GM19467 (cell line): ENCODE measurements around the gene CNTRL.
"Not testable (repeated sequence)": the region's sequence is repeated elsewhere in the genome, so short reads cannot be mapped to it uniquely, and the experiment has no call there.

Experiments used
- ATAC-seq: cut with Tn5 transposase; IDR thresholded peaks from one replicate; pipeline ENCODE4 v1.9.1; 2021; ENCODE audit warnings: mild to moderate bottlenecking, moderate library complexity; ENCODE audit not compliant: unreplicated experiment

Gene CNTRL

GRCh38 chr9:121074370-121075250, at the start of gene CNTRL:
CNTRL (plus strand) TSS chr9:121074955; CDS start chr9:121088327, 13,372 bp downstream.
- ATAC-seq = peak; percentile 59

DNA sequence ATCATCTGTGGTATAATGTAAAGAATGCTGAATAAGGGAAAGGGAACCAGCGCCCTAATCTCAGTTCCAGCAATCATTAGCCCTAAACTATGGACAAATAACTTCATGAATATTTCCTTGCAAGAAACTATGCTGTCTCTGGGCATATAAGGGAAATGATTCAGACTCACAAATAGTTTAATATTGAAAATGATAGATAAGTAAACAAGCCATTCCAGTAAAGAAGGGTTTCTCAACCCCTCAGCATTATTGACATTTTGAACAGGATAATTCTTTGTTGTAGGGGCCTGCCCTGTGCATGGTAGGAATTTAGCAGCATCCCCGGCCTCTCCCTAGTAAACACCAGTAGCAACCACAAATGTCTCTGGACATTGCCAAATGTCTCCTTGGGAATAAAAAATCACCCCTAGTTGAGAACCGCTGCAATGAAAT, 48.5 kb upstream of the CNTRL start:
- no peak for ATAC-seq

DNA sequence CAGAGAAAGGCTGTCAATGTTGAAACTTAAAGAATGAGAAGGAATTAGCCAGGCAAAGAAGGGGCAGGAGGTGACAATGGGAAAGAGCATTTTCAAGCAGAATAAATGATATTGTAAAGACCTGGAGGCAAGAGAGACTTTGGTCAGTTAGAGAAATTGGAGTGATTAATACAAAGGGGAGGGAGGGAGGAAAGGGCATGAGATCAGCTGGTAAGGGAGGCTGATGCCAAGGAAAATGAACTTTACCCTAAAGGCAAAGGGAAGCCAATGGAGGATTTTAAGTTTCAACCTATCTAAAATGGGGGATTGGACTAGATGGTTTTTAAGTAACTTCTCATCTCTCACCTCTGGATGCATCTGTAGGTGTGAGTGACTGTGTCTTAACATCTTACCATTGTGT, 48.0 kb upstream of the CNTRL start:
- no peak for ATAC-seq

- not testable (repeated sequence) for ATAC-seq
Measured at GRCh38 chr9:121028285-121028684, 46.5 kb upstream of the CNTRL start.

DNA sequence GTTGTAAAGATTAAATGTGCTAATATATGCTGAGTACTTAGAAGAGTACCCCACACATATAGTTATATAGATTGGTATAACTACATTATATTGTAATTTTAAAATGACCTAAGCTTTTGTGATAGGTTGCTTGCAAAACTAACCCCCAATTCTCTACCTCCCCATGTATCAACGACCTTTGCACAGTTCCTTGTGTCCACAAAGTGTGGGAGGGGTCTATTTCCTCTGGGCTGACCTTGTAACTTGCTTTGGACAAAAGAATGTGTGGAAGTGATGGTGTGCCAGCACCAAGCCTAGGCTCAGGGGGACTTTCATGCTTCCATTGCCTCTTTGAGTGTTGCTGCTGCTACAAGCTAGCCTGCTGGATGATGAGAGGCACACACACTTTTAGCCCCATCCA, 45.3 kb upstream of the CNTRL start:
- no peak for ATAC-seq

GRCh38 chr9:121034529-121034928, 40.2 kb upstream of the CNTRL start:
- no peak for ATAC-seq

- not testable (repeated sequence) for ATAC-seq
Measured at GRCh38 chr9:121035717-121036116, 39.0 kb upstream of the CNTRL start.

GRCh38 chr9:121038362-121038761, 36.4 kb upstream of the CNTRL start:
- ATAC-seq = no peak

DNA sequence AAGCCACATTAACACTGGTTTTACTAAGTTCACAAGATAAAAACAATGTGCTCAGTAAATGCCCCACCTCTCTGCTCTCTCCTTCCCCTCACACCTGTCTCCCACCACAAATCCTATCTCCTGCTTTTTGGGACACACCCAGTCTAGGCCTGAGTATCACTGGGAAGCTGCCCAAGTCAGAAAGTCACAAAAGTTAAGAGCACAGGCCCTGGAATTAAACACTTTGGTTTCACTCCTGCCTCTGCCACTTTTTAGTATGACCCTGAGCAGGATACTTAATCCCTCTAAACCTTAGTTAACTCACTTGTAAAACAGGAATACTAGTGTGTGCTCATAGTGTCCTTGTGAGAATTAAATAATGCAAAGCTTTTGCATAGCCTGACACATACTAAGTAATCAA, 36.0 kb upstream of the CNTRL start:
- no peak for ATAC-seq

DNA sequence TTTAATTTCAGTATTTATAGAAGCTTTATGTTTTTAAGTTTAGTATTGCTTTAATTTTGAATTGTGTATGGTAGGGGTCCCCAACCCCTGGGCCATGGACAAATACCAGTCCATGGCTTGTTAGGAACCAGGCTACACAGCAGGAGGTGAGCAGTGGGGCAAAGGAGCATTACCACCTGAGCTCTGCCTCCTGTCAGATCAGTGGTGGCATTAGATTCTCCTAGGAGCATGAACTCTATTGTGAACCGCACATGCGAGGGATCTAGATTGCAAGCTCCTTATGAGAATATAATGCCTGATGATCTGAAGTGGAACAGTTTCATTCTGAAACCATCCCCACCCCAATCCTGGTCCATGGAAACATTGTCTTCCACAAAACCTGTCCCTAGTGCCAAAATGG, 26.6 kb upstream of the CNTRL start:
- no peak for ATAC-seq

DNA sequence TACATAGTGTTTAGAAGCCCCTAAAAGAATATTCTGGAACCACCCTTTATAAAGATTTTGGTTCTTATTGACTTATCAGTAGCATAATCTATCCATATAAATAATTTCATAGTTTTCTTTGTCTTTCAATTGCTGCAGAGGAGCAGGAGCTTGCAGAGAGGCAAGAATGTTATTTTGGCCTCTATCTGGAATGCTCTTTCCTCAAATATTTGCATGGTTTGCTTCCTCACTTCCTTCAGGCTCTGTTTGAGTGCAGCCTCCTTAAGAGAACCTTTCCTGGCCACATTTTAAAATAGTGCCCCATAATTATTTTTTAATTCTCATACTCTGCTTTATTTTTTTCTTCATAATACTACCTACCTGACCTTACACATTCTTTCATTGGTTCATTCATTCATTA, 26.1 kb upstream of the CNTRL start:
- ATAC-seq = no peak

DNA sequence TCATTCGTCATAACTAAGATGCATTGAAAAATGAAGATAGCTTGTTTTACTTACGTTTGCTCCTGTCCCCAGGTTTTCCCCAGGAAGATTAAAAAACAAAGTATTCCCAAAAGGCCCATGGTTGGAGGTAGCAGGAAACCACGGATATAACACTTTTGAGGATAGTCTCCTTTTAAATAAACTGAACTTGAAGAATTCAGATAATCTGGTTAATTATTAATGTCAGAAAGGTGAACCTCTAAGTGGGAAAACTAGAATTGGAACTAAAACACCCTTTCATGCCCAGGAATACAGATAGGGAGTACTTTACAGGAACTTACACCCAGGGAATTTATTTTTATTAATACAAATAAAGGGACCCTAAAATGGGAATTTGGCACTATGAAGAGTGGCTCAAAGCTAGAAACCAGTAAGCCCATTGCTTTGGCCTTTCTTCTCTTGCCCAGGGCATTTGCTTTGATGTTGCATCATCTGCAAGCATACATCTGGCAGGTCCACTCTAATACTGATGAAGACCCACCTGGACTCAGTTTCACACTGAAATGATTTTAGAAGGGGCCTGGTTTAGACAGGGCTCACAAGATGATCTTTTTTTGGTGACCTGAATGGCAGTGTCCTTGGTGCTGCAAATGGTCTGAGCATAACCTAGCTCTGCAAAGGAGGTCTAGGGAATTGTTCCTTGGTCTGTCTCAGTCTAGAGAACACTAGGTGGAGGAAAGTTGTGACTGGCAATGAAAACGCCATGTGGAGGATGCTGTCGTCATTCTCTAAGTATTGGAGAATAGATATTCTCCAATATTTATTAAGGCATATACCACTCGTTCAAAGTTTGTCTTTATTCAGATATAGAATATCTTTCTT, 24.4 kb upstream of the CNTRL start, which contains the start of gene C5:
TSS of gene C5 (minus strand) at position 148 of the 861 bp plus-strand sequence. CDS start at position 119, 29 bp downstream.
- ATAC-seq = no peak

DNA sequence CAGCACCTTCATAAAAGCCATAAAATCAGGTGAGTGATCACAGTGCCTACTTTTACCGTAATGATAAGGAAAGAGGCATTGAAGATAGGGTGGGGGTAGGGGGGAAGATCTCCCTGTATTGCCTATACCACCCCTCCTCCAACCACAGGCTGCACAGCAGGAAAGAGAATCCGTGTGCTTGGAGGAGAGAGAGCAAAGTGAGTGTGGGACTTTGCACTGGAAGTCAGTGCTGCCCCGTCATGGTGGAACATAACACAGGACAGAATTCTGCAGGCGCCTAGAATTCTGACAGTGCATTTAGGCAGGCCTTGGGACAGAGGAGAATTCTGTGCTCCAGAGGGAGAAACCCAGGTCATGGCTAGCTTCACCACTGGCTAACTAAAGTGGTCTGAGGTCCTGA, 21.2 kb upstream of the CNTRL start:
- no peak for ATAC-seq

DNA sequence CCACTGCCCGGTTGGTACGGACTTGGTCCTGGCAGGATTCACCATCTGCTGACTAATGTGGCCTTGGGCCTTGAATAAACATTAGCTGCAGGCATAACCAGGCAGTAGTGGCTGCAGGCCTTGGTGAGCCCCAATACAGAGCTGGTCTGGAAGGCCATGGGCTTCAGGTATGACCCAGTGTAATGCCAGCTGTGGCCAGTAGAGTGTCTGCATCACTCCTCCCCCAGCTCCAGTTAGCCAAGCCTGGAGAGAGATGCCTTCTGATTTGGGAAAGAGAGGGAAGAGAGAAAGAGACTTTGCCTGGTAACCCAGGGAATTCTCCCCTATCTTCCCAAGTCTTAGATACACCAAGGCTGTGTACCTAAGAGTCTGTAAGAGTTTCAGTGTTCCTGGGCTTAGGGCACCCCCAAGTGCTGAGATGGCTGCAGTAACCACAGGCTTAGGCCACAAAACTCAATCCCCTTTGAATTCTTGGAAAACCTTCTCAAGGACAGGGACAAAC, 19.1 kb upstream of the CNTRL start:
- ATAC-seq = no peak

GRCh38 chr9:121057821-121058220, 16.9 kb upstream of the CNTRL start:
- no peak for ATAC-seq

GRCh38 chr9:121059513-121059912, 15.2 kb upstream of the CNTRL start:
- no peak for ATAC-seq

DNA sequence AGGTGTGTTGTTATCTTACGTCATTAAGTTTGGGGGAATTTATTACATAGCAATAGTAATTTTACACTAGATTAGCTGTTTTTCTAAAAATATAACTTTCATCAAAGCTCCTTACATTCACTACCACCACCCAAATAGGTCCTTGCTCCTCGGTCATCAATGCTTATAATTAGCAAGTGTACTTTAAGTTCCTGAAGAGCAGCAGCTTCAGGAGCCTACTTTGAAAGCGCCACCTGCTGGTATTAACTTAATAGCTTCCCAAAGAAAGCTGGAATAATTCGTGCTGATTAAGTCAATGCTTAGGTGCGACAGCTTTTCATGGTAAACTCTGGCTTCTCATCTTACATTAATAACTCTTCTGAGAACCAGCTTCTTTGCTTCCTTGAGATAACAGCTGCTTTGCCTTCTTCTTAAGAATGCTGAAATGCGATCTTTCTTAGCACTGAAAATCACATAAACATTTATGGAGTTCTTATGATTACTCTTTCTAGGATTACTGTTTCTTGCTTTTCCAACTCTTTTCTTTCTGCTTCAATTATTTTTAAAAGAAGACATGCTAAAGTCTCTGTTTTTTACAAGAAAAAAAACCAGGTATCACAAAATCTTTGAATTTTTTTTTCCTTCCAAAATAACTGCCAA, 14.6 kb upstream of the CNTRL start:
- no peak for ATAC-seq

DNA sequence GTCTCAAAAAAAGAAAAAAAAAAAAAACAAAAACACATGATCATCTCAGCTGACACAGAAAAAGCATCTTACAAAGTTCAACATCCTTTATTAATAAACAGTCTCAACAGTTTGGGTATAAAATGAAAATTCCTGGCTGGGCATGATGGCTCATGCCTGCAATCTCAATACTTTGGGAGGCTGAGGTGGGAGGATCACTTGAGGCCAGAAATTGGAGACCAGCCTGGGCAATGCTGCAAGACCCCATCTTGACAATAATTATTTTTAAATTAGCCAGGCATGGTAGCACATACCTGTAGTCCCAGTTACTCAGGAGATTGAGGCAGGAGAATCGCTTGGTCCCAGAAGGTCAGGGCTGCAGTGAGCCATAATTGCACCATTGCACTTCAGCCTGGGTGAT, 7.9 kb upstream of the CNTRL start:
- no peak for ATAC-seq

- ATAC-seq = no peak
Measured at GRCh38 chr9:121067640-121068039, 7.1 kb upstream of the CNTRL start.

- ATAC-seq = no peak
Measured at GRCh38 chr9:121069396-121069795, 5.4 kb upstream of the CNTRL start.

GRCh38 chr9:121071370-121071755, 3.4 kb upstream of the CNTRL start:
- no peak for ATAC-seq
